PC-9 (cell line): Measurements from ENCODE around the gene PRDM2. TPM values are rescaled to one million over a fixed set of nuclear protein-coding genes. Genes with fewer than 3 reads are reported as not detected.

Experiments
- BruUV-seq: library from RNA; stranded (reverse); fragments of 400-500 nt; replicated peaks from 2 replicates; lab custom pipeline; 2021; lab: Mats Ljungman, UMichigan
- CTCF ChIA-PET: fragments of 300-600 bp; sonication (Branson Sonifier 250); formaldehyde crosslinking; loops from one replicate; lab custom pipeline; 2022; ENCODE audit warnings: antibody characterized with exemption; lab: Charles Lee
- POLR2A ChIA-PET: fragments of 300-600 bp; sonication (Branson Sonifier 250); formaldehyde crosslinking; loops from one replicate; lab custom pipeline; 2022; ENCODE audit warnings: antibody characterized with exemption; ENCODE audit not compliant: unreplicated experiment; lab: Charles Lee
- DNase-seq, 2 experiments: peaks; one replicate each; pipeline versions ENCODE4 v3.0.0 to v3.0.0-alpha.2; 2015 to 2022; ENCODE audit warnings: mixed read lengths in 1 of 2
- H2AFZ ChIP-seq: fragments of 200-600 bp; sonication (generic); 2 replicates; pipeline ENCODE4 v1.8.1; 2017; ENCODE audit warnings: antibody characterized with exemption
- H3F3A ChIP-seq: fragments of 200-600 bp; sonication (generic); 2 replicates; pipeline ENCODE4 v1.8.1; 2017; ENCODE audit warnings: antibody characterized with exemption, mild to moderate bottlenecking, low read depth; ENCODE audit not compliant: insufficient read depth
- H3K27ac ChIP-seq: fragments of 200-600 bp; sonication (generic); 2 replicates; pipeline ENCODE4 v1.6.1; 2016; ENCODE audit warnings: mixed run types
- H3K27me3 ChIP-seq: fragments of 200-600 bp; sonication (generic); 2 replicates; pipeline ENCODE4 v1.6.1; 2016; ENCODE audit warnings: low read depth, mixed run types; ENCODE audit not compliant: insufficient read depth
- H3K36me3 ChIP-seq: fragments of 200-600 bp; sonication (generic); 2 replicates; pipeline ENCODE4 v1.6.1; 2016; ENCODE audit warnings: low read depth, mixed run types
- H3K4me1 ChIP-seq: fragments of 200-600 bp; sonication (generic); replicated peaks from 2 replicates; pipeline ENCODE4 v1.6.1; 2016; ENCODE audit warnings: mixed run types; ENCODE audit not compliant: insufficient read depth
- H3K4me2 ChIP-seq: fragments of 200-600 bp; sonication (generic); 2 replicates; pipeline ENCODE4 v1.6.1; 2017; ENCODE audit warnings: mixed run types
- H3K4me3 ChIP-seq: fragments of 200-600 bp; sonication (generic); 2 replicates; pipeline ENCODE4 v1.6.1; 2016; ENCODE audit warnings: mixed run types
- H3K79me2 ChIP-seq: fragments of 200-600 bp; sonication (generic); 2 replicates; pipeline ENCODE4 v1.6.1; 2017; ENCODE audit warnings: low read depth, mixed run types
- H3K9me2 ChIP-seq: fragments of 200-600 bp; sonication (generic); 2 replicates; pipeline ENCODE4 v1.8.1; 2017; ENCODE audit warnings: mild to moderate bottlenecking; ENCODE audit not compliant: insufficient read depth
- H3K9me3 ChIP-seq: fragments of 200-600 bp; sonication (generic); 2 replicates; pipeline ENCODE4 v1.8.1; 2016; ENCODE audit warnings: low read depth; ENCODE audit not compliant: insufficient read depth
- H4K20me1 ChIP-seq: fragments of 200-600 bp; sonication (generic); 2 replicates; pipeline ENCODE4 v1.8.1; 2017; ENCODE audit not compliant: insufficient read depth
- EZH2 ChIP-seq: fragments of 200-600 bp; sonication (generic); IDR thresholded peaks from 2 replicates; pipeline ENCODE4 v1.8.0; 2017; ENCODE audit warnings: antibody characterized with exemption, low read depth
- intact Hi-C: fragments of 100-400 bp; cut with micrococcal nuclease; formaldehyde crosslinking; loops from one replicate; pipeline ENCODE4 v1.10.0; 2022; ENCODE audit not compliant: unreplicated experiment
- total RNA-seq: library from RNA; stranded (reverse); gene quantifications from 2 replicates; pipeline ENCODE4 v1.2.3, GENCODE V29; 2021
- TF ChIP-seq, protein P1 (sequence below): fragments of 200-600 bp; sonication (generic); conservative IDR thresholded peaks from 2 replicates; pipeline ENCODE4 v1.6.1; 2017; ENCODE audit warnings: mixed run types, antibody characterized with exemption, mild to moderate bottlenecking, moderate library complexity

The PRDM2 gene
- total RNA-seq, 1 experiment from 2014 or later = 32.1 TPM

- TF ChIP-seq, protein P1, sequence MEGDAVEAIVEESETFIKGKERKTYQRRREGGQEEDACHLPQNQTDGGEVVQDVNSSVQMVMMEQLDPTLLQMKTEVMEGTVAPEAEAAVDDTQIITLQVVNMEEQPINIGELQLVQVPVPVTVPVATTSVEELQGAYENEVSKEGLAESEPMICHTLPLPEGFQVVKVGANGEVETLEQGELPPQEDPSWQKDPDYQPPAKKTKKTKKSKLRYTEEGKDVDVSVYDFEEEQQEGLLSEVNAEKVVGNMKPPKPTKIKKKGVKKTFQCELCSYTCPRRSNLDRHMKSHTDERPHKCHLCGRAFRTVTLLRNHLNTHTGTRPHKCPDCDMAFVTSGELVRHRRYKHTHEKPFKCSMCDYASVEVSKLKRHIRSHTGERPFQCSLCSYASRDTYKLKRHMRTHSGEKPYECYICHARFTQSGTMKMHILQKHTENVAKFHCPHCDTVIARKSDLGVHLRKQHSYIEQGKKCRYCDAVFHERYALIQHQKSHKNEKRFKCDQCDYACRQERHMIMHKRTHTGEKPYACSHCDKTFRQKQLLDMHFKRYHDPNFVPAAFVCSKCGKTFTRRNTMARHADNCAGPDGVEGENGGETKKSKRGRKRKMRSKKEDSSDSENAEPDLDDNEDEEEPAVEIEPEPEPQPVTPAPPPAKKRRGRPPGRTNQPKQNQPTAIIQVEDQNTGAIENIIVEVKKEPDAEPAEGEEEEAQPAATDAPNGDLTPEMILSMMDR = no peak
- no peak for TF ChIP-seq EZH2
- Histone ChIP-seq H3K4me2 (peak overlapping the region; percentile 91; the same call in 1 of the 2 replicates), H3K27ac (no peak overlapping the region), H2AFZ (no peak overlapping the region), H3K79me2 (peaks cover 72% of the 10 kb centered on the region), H3K4me1 (peaks cover 26% of the 10 kb centered on the region), H3K4me3 (no peak overlapping the region), H3K9me2 (no peaks in the 10 kb centered on the region), H3K27me3 (no peaks in the 10 kb centered on the region), H4K20me1 (no peaks in the 10 kb centered on the region; the same call in 1 of the 2 replicates), H3F3A (peaks cover 5% of the 10 kb centered on the region; the same call in 1 of the 2 replicates), H3K36me3 (no peaks in the 10 kb centered on the region), H3K9me3 (no peaks in the 10 kb centered on the region)
- CTCF ChIA-PET = no interaction called here
- no peak for DNase-seq
- intact Hi-C loops = no loop called here
- no TSS peak for BruUV-seq
- POLR2A ChIA-PET = no interaction called here
These were observed 52.0 kb downstream of the PRDM2 start for GRCh38 chr1:13751985-13752384.

GRCh38 chr1:13752852-13753251, 52.9 kb downstream of the PRDM2 start:
- Histone ChIP-seq H3K27ac (no peak overlapping the region), H2AFZ (no peak overlapping the region), H3K4me3 (no peak overlapping the region), H3K79me2 (peaks cover 78% of the 10 kb centered on the region), H3K27me3 (no peaks in the 10 kb centered on the region), H4K20me1 (no peaks in the 10 kb centered on the region; the same call in 1 of the 2 replicates), H3F3A (peaks cover 13% of the 10 kb centered on the region; the same call in 1 of the 2 replicates), H3K9me2 (no peaks in the 10 kb centered on the region), H3K9me3 (no peaks in the 10 kb centered on the region), H3K4me1 (peaks cover 35% of the 10 kb centered on the region), H3K4me2 (no peak overlapping the region), H3K36me3 (no peaks in the 10 kb centered on the region)
- POLR2A ChIA-PET = no interaction called here
- intact Hi-C loops = no loop called here
- TF ChIP-seq, protein P1 = no peak
- TF ChIP-seq EZH2 = no peak
- DNase-seq = no peak
- BruUV-seq = no TSS peak
- CTCF ChIA-PET = no interaction called here

- DNase-seq = no peak
- Histone ChIP-seq H3K27ac (no peak overlapping the region), H3K4me1 (peaks cover 40% of the 10 kb centered on the region), H4K20me1 (no peaks in the 10 kb centered on the region; the same call in 1 of the 2 replicates), H2AFZ (no peak overlapping the region), H3K36me3 (no peaks in the 10 kb centered on the region), H3K9me3 (no peaks in the 10 kb centered on the region), H3K9me2 (no peaks in the 10 kb centered on the region), H3K4me3 (no peak overlapping the region), H3K27me3 (no peaks in the 10 kb centered on the region), H3K4me2 (no peak overlapping the region), H3F3A (peaks cover 15% of the 10 kb centered on the region; the same call in 1 of the 2 replicates), H3K79me2 (peaks cover 88% of the 10 kb centered on the region)
- intact Hi-C loops = no loop called here
- ChIA-PET POLR2A (interaction anchor here (0.5 kb wide), 1 partner anchor 1266 kb away, joined by 3 read pairs; no protein-coding TSS in a partner anchor), CTCF (no interaction called here)
- no TSS peak for BruUV-seq
- no peak for TF ChIP-seq EZH2
- TF ChIP-seq, protein P1 = no peak
These were observed 53.8 kb downstream of the PRDM2 start for GRCh38 chr1:13753636-13754402.
